ENCODE data around the gene NINJ2.
"Not testable (repeated sequence)": the region's sequence is repeated elsewhere in the genome, so short reads cannot be mapped to it uniquely, and the experiment has no call there.

The NINJ2 gene

GRCh38 chr12:583251-583869 is 79.9 kb downstream of the NINJ2 start:
- DNase-seq = no peak

GRCh38 chr12:581746-582145 is 81.5 kb downstream of the NINJ2 start:
- DNase-seq = no peak

- DNase-seq = no peak
These were observed 81.9 kb downstream of the NINJ2 start for GRCh38 chr12:581321-581720.

GRCh38 chr12:580813-581212 is 82.4 kb downstream of the NINJ2 start:
- DNase-seq = no peak

GRCh38 chr12:579420-580110 is 83.7 kb downstream of the NINJ2 start:
- DNase-seq = no peak

GRCh38 chr12:578748-579419 is 84.4 kb downstream of the NINJ2 start:
- DNase-seq = no peak

GRCh38 chr12:577994-578747 is 85.1 kb downstream of the NINJ2 start:
- not testable (repeated sequence) for DNase-seq

GRCh38 chr12:576615-577110 is 86.6 kb downstream of the NINJ2 start:
- DNase-seq = no peak

- DNase-seq = peak; percentile 86
These were observed 87.2 kb downstream of the NINJ2 start for GRCh38 chr12:575948-576614.

GRCh38 chr12:575129-575502 is 88.1 kb downstream of the NINJ2 start:
- DNase-seq = no peak

- no peak for DNase-seq
These were observed 88.6 kb downstream of the NINJ2 start for GRCh38 chr12:574475-575128.

- no peak for DNase-seq
These were observed 90.0 kb downstream of the NINJ2 start for GRCh38 chr12:573232-573631.

GRCh38 chr12:572532-572899 is 90.7 kb downstream of the NINJ2 start:
- DNase-seq = no peak

- DNase-seq = no peak
These were observed 91.3 kb downstream of the NINJ2 start for GRCh38 chr12:571795-572531.

GRCh38 chr12:570921-571794 is 92.1 kb downstream of the NINJ2 start:
- no peak for DNase-seq

- DNase-seq = no peak
These were observed 92.8 kb downstream of the NINJ2 start for GRCh38 chr12:570435-570920.

- peak; percentile 90 for DNase-seq
These were observed 93.3 kb downstream of the NINJ2 start for GRCh38 chr12:569803-570434.

- no peak for DNase-seq
These were observed 94.1 kb downstream of the NINJ2 start for GRCh38 chr12:569091-569676.

- no peak for DNase-seq
These were observed 94.8 kb downstream of the NINJ2 start for GRCh38 chr12:568486-568885.

Measured in stimulated activated CD4-positive, alpha-beta T cell treated with anti-CD3 and anti-CD28 coated beads, Interleukin-12 subunit alpha, Interleukin-12 subunit beta, amount 100 ng/mL, for 4 hours (primary cell).